ENCODE results near the gene EIF4E2. TPM values are rescaled to one million over a fixed set of nuclear protein-coding genes. Genes with fewer than 3 reads are reported as not detected.

The EIF4E2 gene
- total and polyA plus RNA-seq, 3 donors from 2014 or later: 56.3 to 93.5 (median 67.5) TPM

DNA sequence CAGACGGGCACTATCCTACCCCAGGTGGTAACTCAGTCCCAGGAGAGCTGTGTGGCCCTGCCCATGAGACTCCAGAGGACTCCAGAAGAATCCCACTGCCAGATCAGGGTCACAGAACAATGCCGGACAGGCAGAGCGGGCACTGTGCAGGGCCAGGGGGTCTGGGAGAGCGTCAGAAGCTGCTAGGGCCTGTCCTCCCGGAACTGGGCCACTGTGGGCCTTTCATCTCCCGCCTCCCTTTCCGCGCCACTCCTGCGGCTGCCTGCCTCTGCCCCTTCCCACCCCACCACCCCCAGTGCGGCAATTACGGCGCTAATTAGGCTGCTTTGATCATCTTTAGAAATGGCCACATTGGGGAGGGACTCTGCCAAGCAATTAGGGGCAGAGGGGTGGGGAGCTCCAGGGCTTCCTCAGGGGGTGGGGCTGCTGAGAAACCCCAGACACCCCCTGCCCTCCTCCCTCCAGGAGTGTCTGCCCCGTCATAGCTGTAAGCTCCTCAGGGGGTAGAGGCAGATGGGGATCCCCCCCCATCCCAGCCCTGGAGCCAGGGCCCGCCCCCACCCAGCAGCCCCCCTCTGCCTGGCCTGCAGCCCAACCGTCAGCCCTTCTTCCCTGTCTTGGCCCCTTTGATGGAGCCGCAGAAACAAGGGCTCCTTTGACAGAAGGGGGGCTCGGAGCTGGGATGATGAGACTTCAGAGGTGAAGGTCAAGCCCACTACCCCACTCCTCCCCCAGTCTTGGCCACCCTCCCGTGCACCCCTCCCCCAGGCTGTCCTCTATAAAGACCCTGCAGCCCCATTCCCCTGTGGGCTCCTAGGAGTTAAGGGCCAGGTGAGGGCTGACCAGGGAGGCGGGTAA lies 30.7 kb upstream of the EIF4E2 start, which contains the start of gene PRSS56:
Gene PRSS56, plus strand, starts transcription at position 808 of the 858 bp plus-strand sequence. CDS start 211 bp downstream, outside the sequence.
- no peak within 1 kb of the TSS for H3K4me3 ChIP-seq
- H3K4me1 ChIP-seq: peaks cover 4% of the 10 kb centered on the region
- WGBS, 2 donors: 85 to 90% methylated on average over 11 to 18 of the region's 19 CpGs
- no peaks in the 10 kb centered on the region for H3K9me3 ChIP-seq
- no peaks in the 10 kb centered on the region for H3K27me3 ChIP-seq
- intact Hi-C loops (cut with DNase I; ENCODE audit: low total_unique reads): loop anchor here (10.0 kb wide), 1 partner anchor 615 kb away; no protein-coding TSS in a partner anchor
- TF ChIP-seq, protein P1, sequence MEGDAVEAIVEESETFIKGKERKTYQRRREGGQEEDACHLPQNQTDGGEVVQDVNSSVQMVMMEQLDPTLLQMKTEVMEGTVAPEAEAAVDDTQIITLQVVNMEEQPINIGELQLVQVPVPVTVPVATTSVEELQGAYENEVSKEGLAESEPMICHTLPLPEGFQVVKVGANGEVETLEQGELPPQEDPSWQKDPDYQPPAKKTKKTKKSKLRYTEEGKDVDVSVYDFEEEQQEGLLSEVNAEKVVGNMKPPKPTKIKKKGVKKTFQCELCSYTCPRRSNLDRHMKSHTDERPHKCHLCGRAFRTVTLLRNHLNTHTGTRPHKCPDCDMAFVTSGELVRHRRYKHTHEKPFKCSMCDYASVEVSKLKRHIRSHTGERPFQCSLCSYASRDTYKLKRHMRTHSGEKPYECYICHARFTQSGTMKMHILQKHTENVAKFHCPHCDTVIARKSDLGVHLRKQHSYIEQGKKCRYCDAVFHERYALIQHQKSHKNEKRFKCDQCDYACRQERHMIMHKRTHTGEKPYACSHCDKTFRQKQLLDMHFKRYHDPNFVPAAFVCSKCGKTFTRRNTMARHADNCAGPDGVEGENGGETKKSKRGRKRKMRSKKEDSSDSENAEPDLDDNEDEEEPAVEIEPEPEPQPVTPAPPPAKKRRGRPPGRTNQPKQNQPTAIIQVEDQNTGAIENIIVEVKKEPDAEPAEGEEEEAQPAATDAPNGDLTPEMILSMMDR (IDR thresholded peaks at IDR 0.05): no peak
- no peak for TF ChIP-seq POLR2A (IDR thresholded peaks at IDR 0.05)
- no peak for DNase-seq
- no peaks in the 10 kb centered on the region for H3K36me3 ChIP-seq (ENCODE audit: low read depth, missing control alignments)
- H3K27ac ChIP-seq: no peak within 1 kb of the TSS

GRCh38 chr2:232520489-232520888 lies 30.0 kb upstream of the EIF4E2 start:
- Histone ChIP-seq H3K27me3 (no peaks in the 10 kb centered on the region), H3K4me1 (peaks cover 7% of the 10 kb centered on the region), H3K9me3 (no peaks in the 10 kb centered on the region), H3K27ac (no peak overlapping the region), H3K36me3 (ENCODE audit: low read depth, missing control alignments) (no peaks in the 10 kb centered on the region), H3K4me3 (no peak overlapping the region)
- intact Hi-C loops (cut with DNase I; ENCODE audit: low total_unique reads): no loop called here
- no peak for DNase-seq
- WGBS, 2 donors: 70 to 82% methylated on average over 15 of the region's 15 CpGs
- TF ChIP-seq, protein P1 (IDR thresholded peaks at IDR 0.05): no peak
- TF ChIP-seq POLR2A (IDR thresholded peaks at IDR 0.05): no peak

GRCh38 chr2:232521098-232521497 lies 29.4 kb upstream of the EIF4E2 start:
- Histone ChIP-seq H3K4me1 (peaks cover 8% of the 10 kb centered on the region), H3K27ac (no peak overlapping the region), H3K36me3 (ENCODE audit: low read depth, missing control alignments) (no peaks in the 10 kb centered on the region), H3K9me3 (no peaks in the 10 kb centered on the region), H3K4me3 (no peak overlapping the region), H3K27me3 (no peaks in the 10 kb centered on the region)
- DNase-seq: no peak
- TF ChIP-seq, protein P1 (IDR thresholded peaks at IDR 0.05): no peak
- no peak for TF ChIP-seq POLR2A (IDR thresholded peaks at IDR 0.05)
- intact Hi-C loops (cut with DNase I; ENCODE audit: low total_unique reads): no loop called here
- 89 to 94% methylated on average over 4 to 14 of the region's 14 CpGs for WGBS, 2 donors

GRCh38 chr2:232521959-232522622 lies 28.4 kb upstream of the EIF4E2 start:
- intact Hi-C loops (cut with DNase I; ENCODE audit: low total_unique reads): no loop called here
- DNase-seq: peak; percentile 74
- WGBS, 2 donors: 0 to 2% methylated on average over 1 to 9 of the region's 66 CpGs
- Histone ChIP-seq H3K36me3 (ENCODE audit: low read depth, missing control alignments) (no peaks in the 10 kb centered on the region), H3K9me3 (no peaks in the 10 kb centered on the region), H3K27me3 (no peaks in the 10 kb centered on the region), H3K27ac (no peak overlapping the region), H3K4me3 (peak overlapping the region; percentile 12 to 32), H3K4me1 (peaks cover 8% of the 10 kb centered on the region)
- TF ChIP-seq, protein P1 (IDR thresholded peaks at IDR 0.05): peak; percentile 84 to 99 (median 87)
- no peak for TF ChIP-seq POLR2A (IDR thresholded peaks at IDR 0.05)
